ENCODE results near the gene VWF. TPM values are rescaled to one million over a fixed set of nuclear protein-coding genes. Genes with fewer than 3 reads are reported as not detected.

Gene VWF
- total RNA-seq, 1 donor from 2014 or later: 0.10 TPM

GRCh38 chr12:5984873-5985272 lies 139.6 kb downstream of the VWF start:
- Mint-ChIP-seq H3K4me1 (ENCODE audit: low read depth) (peaks cover 5% of the 10 kb centered on the region), H3K4me3 (ENCODE audit: low read depth) (no peak overlapping the region), H3K9me3 (ENCODE audit: low read depth) (no peaks in the 10 kb centered on the region), H3K27me3 (peaks cover 4% of the 10 kb centered on the region), H3K36me3 (ENCODE audit: insufficient read depth) (no peaks in the 10 kb centered on the region), H3K27ac (no peak overlapping the region)
- TF ChIP-seq CTCF (IDR thresholded peaks at IDR 0.05; ENCODE audit: unreplicated experiment): no peak
- DNase-seq (ENCODE audit: low spot score, unreplicated experiment): no peak

- H3K36me3 Mint-ChIP-seq (ENCODE audit: insufficient read depth): no peaks in the 10 kb centered on the region
- no peak overlapping the region for H3K27ac Mint-ChIP-seq
- H3K27me3 Mint-ChIP-seq: peaks cover 5% of the 10 kb centered on the region
- TF ChIP-seq CTCF (IDR thresholded peaks at IDR 0.05; ENCODE audit: unreplicated experiment): no peak
- H3K4me3 Mint-ChIP-seq (ENCODE audit: low read depth): no peak overlapping the region
- H3K4me1 Mint-ChIP-seq (ENCODE audit: low read depth): peaks cover 5% of the 10 kb centered on the region
- no peaks in the 10 kb centered on the region for H3K9me3 Mint-ChIP-seq (ENCODE audit: low read depth)
- DNase-seq (ENCODE audit: low spot score, unreplicated experiment): no peak
Observed at GRCh38 chr12:5982106-5982505, 142.4 kb downstream of the VWF start.

GRCh38 chr12:5977556-5977955 lies 146.9 kb downstream of the VWF start:
- H3K4me1 Mint-ChIP-seq (ENCODE audit: low read depth): no peaks in the 10 kb centered on the region
- no peaks in the 10 kb centered on the region for H3K36me3 Mint-ChIP-seq (ENCODE audit: insufficient read depth)
- no peak overlapping the region for H3K4me3 Mint-ChIP-seq (ENCODE audit: low read depth)
- peaks cover 24% of the 10 kb centered on the region for H3K27me3 Mint-ChIP-seq
- no peaks in the 10 kb centered on the region for H3K9me3 Mint-ChIP-seq (ENCODE audit: low read depth)
- no peak overlapping the region for H3K27ac Mint-ChIP-seq
- no peak for DNase-seq (ENCODE audit: low spot score, unreplicated experiment)
- no peak for TF ChIP-seq CTCF (IDR thresholded peaks at IDR 0.05; ENCODE audit: unreplicated experiment)

- Mint-ChIP-seq H3K27me3 (peaks cover 30% of the 10 kb centered on the region), H3K27ac (no peak overlapping the region), H3K36me3 (ENCODE audit: insufficient read depth) (no peaks in the 10 kb centered on the region), H3K4me1 (ENCODE audit: low read depth) (no peaks in the 10 kb centered on the region), H3K9me3 (ENCODE audit: low read depth) (no peaks in the 10 kb centered on the region), H3K4me3 (ENCODE audit: low read depth) (no peak overlapping the region)
- TF ChIP-seq CTCF (IDR thresholded peaks at IDR 0.05; ENCODE audit: unreplicated experiment): no peak
- DNase-seq (ENCODE audit: low spot score, unreplicated experiment): no peak
Observed at GRCh38 chr12:5976711-5977110, 147.8 kb downstream of the VWF start.

GRCh38 chr12:5976196-5976595 lies 148.3 kb downstream of the VWF start:
- Mint-ChIP-seq H3K4me3 (ENCODE audit: low read depth) (no peak overlapping the region), H3K27me3 (peaks cover 33% of the 10 kb centered on the region), H3K9me3 (ENCODE audit: low read depth) (no peaks in the 10 kb centered on the region), H3K27ac (no peak overlapping the region), H3K4me1 (ENCODE audit: low read depth) (no peaks in the 10 kb centered on the region), H3K36me3 (ENCODE audit: insufficient read depth) (no peaks in the 10 kb centered on the region)
- no peak for TF ChIP-seq CTCF (IDR thresholded peaks at IDR 0.05; ENCODE audit: unreplicated experiment)
- no peak for DNase-seq (ENCODE audit: low spot score, unreplicated experiment)
